Measurements from ENCODE around the gene KRT3.
"Not testable (repeated sequence)": the region's sequence is repeated elsewhere in the genome, so short reads cannot be mapped to it uniquely, and the experiment has no call there.

DNA sequence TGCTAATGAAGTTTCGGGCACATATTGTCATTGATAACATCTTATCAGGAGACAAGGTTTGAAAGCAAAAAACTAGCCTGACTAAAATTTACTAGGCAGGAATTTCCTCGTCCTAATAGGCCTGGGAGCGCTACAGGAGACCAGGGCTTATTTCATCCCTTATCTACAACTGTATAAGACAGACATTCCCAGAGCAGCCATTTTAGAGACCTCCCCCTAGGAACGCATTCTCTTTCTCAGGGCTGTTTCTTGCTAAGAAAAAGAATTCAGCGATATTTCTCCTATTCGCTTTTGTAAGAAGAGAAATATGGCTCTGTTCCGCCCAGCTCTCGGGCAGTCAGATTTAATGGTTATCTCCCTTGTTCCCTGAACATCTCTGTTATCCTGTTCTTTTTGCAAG, 34.7 kb downstream of the KRT3 start:
- TF ChIP-seq, protein P1, sequence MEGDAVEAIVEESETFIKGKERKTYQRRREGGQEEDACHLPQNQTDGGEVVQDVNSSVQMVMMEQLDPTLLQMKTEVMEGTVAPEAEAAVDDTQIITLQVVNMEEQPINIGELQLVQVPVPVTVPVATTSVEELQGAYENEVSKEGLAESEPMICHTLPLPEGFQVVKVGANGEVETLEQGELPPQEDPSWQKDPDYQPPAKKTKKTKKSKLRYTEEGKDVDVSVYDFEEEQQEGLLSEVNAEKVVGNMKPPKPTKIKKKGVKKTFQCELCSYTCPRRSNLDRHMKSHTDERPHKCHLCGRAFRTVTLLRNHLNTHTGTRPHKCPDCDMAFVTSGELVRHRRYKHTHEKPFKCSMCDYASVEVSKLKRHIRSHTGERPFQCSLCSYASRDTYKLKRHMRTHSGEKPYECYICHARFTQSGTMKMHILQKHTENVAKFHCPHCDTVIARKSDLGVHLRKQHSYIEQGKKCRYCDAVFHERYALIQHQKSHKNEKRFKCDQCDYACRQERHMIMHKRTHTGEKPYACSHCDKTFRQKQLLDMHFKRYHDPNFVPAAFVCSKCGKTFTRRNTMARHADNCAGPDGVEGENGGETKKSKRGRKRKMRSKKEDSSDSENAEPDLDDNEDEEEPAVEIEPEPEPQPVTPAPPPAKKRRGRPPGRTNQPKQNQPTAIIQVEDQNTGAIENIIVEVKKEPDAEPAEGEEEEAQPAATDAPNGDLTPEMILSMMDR (conservative IDR thresholded peaks at IDR 0.05; ENCODE audit: low read depth, low read length) = not testable (repeated sequence)
- TF ChIP-seq EZH2 (IDR thresholded peaks at IDR 0.05; ENCODE audit: borderline replicate concordance, low read depth, low read length, poor library complexity, severe bottlenecking) = not testable (repeated sequence)
